Stimulated activated CD4-positive, alpha-beta T cell treated with anti-CD3 and anti-CD28 coated beads, Interleukin-4, amount 100 ng/mL, for 48 hours (primary cell): ENCODE data around the gene TGDS.

Experiments
- DNase-seq, 2 donors: peaks; one replicate each; pipeline ENCODE4 v3.0.0-alpha.2; 2020; ENCODE audit warnings: low read depth in 2 of 2

TGDS gene

GRCh38 chr13:94601446-94602431 lies 5.8 kb upstream of the TGDS start, which contains the start of gene GPR180:
TSS of gene GPR180 (plus strand) at chr13:94601857. CDS start at chr13:94601928, 71 bp downstream.
- DNase-seq: peak; percentile 76 to 88

GRCh38 chr13:94599877-94600276 lies 3.9 kb upstream of the TGDS start:
- DNase-seq: no peak

GRCh38 chr13:94598281-94598680 lies 2.3 kb upstream of the TGDS start:
- DNase-seq: no peak

GRCh38 chr13:94596575-94596971 lies 621 bp upstream of the TGDS start:
- DNase-seq: no peak

GRCh38 chr13:94595001-94595949 lies 677 bp downstream of the TGDS start:
- peak in 1 of 2 donors; percentile 20 for DNase-seq

DNA sequence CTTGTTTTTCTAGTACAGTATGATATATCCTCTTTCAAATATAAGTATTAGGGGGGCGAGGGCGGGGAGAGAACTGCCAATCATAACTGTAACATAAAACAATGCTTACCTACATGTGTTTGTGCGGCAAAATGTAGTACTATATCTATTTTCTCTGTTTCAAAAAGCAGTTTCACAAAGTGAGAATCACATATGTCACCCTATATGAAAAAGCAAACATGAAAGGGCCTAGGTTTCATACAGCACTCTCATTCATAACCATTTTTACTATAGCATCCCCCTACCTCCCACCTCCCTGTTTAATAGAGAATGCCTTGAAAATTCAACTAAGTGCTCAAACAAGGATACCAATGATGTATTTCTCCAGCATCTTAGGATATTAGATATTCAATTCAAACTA lies 5.2 kb downstream of the TGDS start:
- no peak for DNase-seq

- DNase-seq: no peak
Measured at GRCh38 chr13:94588541-94588940, 7.4 kb downstream of the TGDS start.

- DNase-seq: no peak
Measured at GRCh38 chr13:94586371-94586770, 9.6 kb downstream of the TGDS start.

GRCh38 chr13:94585543-94586101 lies 10.3 kb downstream of the TGDS start:
- no peak for DNase-seq

GRCh38 chr13:94583926-94584325 lies 12.0 kb downstream of the TGDS start:
- DNase-seq: no peak

DNA sequence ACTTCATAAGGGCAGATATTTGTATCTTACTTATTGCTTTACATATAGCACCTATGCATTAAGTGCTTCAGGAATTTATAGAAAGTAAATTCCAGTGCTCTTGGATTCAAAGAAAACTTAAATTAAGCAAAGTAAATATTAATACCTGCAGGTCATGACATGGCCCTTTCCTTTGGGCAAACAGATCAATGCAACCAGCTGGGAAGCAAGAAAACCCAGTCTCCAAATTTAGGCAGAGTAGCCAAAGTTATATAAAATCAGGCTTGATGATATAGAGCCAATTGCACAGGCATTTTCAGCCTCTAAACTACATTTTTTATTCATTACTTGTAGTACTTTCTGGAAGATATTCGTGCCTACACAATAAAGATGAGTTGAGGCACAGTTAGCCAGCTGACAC lies 16.9 kb downstream of the TGDS start:
- no peak for DNase-seq

GRCh38 chr13:94569615-94570014 lies 26.3 kb downstream of the TGDS start:
- DNase-seq: no peak

DNA sequence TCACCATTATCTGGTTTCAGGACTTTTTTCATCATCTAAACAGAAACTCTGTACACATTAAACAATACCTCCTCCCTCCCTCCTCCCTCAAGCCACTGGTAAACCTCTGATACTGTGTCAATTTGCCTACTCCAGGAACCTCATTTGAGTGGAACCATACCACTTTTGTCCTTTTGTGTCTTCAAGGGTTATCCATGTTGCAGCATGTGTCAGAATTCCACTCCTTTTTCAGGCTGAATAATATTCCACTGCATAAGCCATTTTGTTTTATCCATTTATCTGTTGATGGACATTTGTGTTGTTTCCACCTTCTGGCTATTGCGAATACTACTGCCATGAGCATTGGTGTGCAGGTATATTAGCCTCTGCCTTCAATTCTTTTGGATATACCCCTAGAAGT lies 27.5 kb downstream of the TGDS start:
- no peak for DNase-seq

GRCh38 chr13:94567581-94567980 lies 28.4 kb downstream of the TGDS start:
- no peak for DNase-seq

- DNase-seq: no peak
Measured at GRCh38 chr13:94561126-94561525, 34.8 kb downstream of the TGDS start.

DNA sequence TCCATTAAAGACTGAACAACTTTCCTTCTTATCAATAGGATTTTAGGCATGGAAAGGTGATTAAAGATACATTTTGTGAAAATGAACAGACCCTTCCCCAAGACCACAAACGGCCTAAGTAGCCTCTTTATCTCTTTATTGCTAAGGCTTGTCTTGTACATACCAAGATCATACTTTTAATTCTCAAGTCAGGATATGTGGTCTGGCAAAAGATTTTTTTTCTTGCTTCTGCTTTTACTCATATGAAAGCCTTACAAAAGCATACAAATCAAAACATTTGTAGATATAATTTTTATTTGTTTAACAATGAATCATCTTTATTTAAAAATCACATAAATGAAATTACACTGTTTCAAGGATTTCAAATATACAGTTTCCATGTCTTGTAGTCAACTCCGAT lies 35.8 kb downstream of the TGDS start:
- no peak for DNase-seq

GRCh38 chr13:94559222-94559795 lies 36.6 kb downstream of the TGDS start:
- no peak for DNase-seq

- no peak for DNase-seq
Measured at GRCh38 chr13:94558716-94559115, 37.2 kb downstream of the TGDS start.

GRCh38 chr13:94557684-94558235 lies 38.2 kb downstream of the TGDS start:
- no peak for DNase-seq

GRCh38 chr13:94556621-94557020 lies 39.3 kb downstream of the TGDS start:
- DNase-seq: no peak

DNA sequence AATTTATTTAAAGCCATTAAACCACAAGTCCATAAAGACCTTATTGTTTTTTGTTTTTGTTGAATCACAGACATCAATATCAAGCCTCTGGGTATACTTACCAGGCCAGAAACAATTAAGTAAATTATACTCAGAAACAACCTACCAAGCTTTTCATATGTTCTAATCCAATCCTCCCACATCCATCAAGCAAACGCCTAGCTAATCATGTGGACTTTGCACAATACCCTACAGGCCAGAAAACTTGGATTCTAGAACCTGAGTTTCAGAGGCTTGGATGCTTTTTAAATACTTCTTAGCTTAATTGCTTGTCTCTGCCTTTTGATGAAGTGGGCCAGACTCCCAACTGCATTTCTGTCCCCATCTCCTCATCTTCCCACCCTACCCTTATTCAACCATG lies 39.9 kb downstream of the TGDS start:
- no peak for DNase-seq
